Measurements from ENCODE around the gene NOL12. TPM values are rescaled to one million over a fixed set of nuclear protein-coding genes. Genes with fewer than 3 reads are reported as not detected.

Gene NOL12, protein sequence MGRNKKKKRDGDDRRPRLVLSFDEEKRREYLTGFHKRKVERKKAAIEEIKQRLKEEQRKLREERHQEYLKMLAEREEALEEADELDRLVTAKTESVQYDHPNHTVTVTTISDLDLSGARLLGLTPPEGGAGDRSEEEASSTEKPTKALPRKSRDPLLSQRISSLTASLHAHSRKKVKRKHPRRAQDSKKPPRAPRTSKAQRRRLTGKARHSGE
- total RNA-seq: 10 to 100 TPM; 40.8 to 44.2 TPM

DNA sequence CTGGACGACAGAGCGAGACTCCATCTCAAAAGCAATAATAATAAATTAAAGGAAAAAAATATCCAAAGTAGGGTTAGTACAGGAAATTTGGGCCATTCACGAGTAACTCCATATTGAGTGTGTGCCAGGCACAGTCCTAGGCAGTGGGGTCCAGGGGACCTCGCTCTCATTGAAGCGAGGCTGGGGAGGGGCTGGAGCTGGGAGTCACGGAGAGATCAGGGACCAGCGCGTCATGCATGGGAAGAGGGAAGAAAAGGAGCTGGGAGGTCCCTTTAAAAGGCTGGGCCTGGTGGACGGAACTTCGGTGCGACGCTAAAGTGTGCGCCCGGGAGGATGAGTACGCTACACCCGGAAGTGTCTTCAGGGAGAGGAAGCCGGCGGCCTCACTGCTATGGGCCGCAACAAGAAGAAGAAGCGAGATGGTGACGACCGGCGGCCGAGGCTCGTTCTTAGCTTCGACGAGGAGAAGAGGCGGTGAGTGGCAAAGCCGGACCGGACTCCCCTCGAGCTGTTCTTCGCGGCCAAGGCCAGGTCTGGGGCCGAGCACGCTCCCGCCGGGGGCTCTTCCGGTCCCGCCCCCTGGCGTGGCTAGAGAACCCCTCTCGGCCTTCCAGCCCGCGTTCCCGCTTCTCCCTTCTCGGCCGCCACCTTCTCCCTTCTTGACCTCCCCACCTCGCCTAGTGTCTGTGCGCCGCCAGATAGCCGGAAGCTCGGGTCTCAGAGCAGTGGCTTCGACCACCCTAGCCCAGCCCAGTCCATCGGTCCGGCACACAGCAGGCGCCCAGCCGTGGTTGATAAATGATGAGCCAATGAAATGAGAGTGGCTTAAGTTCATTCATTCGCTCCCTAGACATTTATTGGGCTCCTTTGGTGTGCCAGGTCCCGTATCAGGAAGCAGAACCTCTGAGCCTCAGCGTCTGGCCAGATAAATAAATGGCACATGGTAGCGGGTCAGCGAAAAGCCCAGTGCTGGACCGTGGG, at the start of gene NOL12:
NOL12 (plus strand) TSS at position 342 of the 981 bp plus-strand sequence; CDS start at position 392, 50 bp downstream.

GRCh38 chr22:37639070-37639760, 46.9 kb upstream of the NOL12 start, which contains the start of gene SH3BP1:
Gene SH3BP1 (plus strand): TSS chr22:37639669. CDS start chr22:37639788, 119 bp downstream.

DNA sequence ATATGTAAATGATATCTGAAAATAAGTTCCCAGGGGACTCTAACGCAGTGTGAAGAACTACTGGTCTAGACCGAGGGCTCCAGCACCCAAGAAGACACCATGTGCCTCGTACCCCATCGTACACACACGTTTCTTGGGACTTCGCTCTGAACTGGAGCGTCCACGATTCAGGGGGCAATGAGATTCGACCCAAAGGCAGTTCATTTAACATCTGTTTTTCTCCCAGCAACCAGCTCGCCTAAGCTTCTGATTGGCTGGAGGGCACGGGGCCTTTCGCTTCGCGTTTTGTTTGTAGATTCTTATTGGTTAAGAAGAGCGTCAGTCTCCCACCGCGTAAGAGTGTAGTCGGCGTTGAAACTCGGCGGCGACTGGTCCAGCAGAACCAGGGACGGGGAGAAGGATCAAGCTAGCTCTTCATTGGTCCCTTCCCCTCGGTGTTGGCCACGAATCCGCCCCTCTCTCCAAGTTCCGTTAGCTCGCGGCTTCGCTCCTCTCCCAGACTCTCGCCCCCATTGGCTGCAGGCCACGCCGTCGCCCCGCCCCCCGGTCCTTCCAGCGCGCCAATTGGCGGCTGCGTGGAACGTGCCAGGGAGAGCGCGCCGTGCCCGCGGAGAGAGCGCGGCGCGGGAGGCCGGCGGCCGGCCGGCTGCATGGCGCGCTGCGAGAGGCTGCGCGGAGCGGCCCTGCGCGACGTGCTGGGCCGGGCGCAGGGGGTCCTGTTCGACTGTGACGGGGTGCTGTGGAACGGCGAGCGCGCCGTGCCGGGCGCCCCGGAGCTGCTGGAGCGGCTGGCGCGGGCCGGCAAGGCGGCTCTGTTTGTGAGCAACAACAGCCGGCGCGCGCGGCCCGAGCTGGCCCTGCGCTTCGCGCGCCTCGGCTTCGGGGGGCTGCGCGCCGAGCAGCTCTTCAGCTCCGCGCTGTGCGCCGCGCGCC, 27.7 kb upstream of the NOL12 start, which contains the start of gene PDXP:
PDXP (plus strand) TSS at position 591 of the 933 bp plus-strand sequence; CDS start at position 651, 60 bp downstream.

DNA sequence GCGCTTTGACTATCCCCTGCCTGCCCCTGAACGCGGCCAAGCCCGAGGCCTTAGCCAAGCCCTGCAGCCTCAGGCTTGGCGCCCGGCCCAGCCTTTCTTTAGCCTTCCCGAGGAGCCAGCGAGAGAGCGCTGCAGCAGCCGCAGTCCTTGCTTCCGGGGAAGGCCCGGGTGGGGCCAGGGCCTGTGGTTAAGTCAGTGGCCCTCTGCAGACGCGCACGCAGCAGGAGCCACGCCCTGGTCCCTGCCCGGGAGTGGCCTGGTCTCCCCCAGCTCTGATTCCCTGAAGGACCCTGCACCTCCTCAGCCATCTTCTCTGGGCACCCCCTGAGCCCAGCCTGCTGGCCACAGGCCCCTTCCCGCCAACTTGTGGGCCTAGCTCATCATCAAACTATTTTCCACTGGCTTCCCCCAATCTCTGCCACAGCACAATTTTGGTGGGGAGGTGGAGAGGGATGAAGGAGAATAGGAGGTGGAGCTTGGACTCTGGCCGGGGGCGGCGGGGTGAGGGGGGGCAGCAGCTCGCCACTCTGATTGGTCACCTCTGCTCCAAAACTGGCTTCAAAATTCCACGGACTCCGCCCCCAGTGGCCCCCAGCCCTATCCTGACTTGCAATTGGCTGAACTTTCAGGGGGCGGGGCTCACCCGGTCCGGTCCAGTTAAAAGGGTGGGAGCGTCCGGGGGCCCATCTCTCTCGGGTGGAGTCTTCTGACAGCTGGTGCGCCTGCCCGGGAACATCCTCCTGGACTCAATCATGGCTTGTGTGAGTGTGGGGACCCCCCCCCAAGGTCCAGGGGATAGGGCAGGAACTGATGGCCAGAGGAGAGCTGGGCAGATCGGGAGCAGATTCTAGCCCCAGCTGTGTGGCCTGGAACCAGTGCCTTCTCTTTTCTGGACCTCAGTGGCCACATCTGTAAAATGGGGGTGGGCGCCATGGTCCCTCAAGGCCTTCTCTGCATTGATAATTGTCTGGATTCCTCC, 10.9 kb upstream of the NOL12 start, which contains the start of gene LGALS1:
LGALS1 (plus strand) TSS at position 686 of the 979 bp plus-strand sequence; CDS start at position 753, 67 bp downstream.

DNA sequence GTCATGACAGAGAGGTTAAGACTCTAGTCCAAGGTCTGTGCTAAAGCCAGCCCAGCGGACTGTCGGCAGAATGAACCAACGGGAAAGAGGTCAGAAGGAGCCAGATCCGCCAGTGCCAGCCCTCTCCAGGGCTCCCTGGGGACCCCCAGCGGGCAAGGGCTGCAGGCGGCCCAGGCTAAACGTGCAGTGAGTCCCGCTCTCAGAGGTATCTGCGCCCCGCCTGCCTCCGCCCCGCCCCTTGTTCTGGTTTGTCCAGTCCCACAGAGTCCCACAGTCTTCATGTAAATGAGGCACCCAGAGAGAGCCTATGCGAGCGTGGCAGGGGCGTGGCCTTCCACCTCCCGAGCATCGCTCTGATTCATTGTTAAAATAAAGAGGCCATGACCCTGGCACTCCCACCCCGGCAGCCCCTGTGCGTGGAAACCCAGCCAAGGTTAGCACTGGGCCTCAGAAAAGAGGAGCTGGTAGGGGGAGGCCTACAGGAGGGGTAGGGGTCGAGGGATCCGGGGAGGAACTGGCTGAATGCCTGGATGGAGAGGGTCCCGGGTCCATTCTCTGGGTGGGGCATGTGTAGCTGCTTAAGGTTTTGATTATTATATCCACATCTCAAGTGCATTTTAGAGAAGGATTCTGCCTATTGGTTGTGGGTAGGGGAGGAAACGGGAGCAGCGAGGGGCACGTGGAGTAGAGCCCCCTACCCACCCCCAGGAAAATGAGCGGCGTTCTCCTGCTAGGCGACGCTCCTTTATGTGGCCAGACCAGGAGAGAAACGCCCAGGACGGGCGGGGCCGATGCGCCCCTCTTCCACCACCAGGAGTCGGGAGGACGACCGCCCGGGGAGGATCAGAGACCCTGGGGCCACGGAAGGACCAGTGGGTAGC, 10.8 kb downstream of the NOL12 start, which contains the start of gene TRIOBP:
TRIOBP (plus strand) TSS at position 392 of the 881 bp plus-strand sequence. CDS start 4,318 bp downstream, outside the sequence.

Other genes starting within 250 kb of the NOL12 start
- 100 to 1,000 TPM; 213 to 218 TPM for gene MFNG, start 200.0 kb upstream of the NOL12 start, total RNA-seq
- not detected for gene CARD10, start 166.9 kb upstream of the NOL12 start, total RNA-seq
- gene CDC42EP1, start 125.9 kb upstream of the NOL12 start, total RNA-seq: under 1 TPM in 1 of 2 experiments, not detected in 1; 0.22 TPM
- not detected for gene LGALS2, start 106.3 kb upstream of the NOL12 start, total RNA-seq
- gene GGA1, start 77.5 kb upstream of the NOL12 start, total RNA-seq: 10 to 100 TPM; 59.8 to 61.1 TPM
- gene SH3BP1, start 46.7 kb upstream of the NOL12 start, total RNA-seq: 100 to 1,000 TPM; 141 to 146 TPM
- gene PDXP, start 27.6 kb upstream of the NOL12 start, total RNA-seq: 10 to 100 TPM; 19.3 to 20.4 TPM
- 100 to 1,000 TPM; 723 to 732 TPM for gene LGALS1, start 10.7 kb upstream of the NOL12 start, total RNA-seq
- 10 to 100 TPM; 38.4 to 39.6 TPM for gene TRIOBP, start 10.7 kb downstream of the NOL12 start, total RNA-seq
- gene GCAT, start 121.6 kb downstream of the NOL12 start, total RNA-seq: 10 to 100 TPM; 12.3 to 13.0 TPM
- not detected for gene GALR3, start 137.0 kb downstream of the NOL12 start, total RNA-seq
- gene ANKRD54, start 158.0 kb downstream of the NOL12 start, total RNA-seq: 10 to 100 TPM; 19.3 to 19.5 TPM
- 100 to 1,000 TPM; 740 to 742 TPM for gene EIF3L, start 163.1 kb downstream of the NOL12 start, total RNA-seq
- gene MICALL1, start 220.0 kb downstream of the NOL12 start, total RNA-seq: 10 to 100 TPM; 31.6 to 36.1 TPM

All from activated naive CD4-positive, alpha-beta T cell treated with anti-CD3 and anti-CD28 coated beads, Interleukin-2, amount 10 ng/mL, durations not matched to agents 5 hours and 36 hours (primary cell).